ENCODE data around the gene PPP2R5C.
A peak's percentile ranks its signal among the peaks of the same experiment; 100 is the strongest.

The PPP2R5C gene

GRCh38 chr14:101755591-101756324 lies 5.8 kb upstream of the PPP2R5C start:
- DNase-seq = no peak

GRCh38 chr14:101757064-101757838 lies 4.3 kb upstream of the PPP2R5C start:
- no peak for DNase-seq

GRCh38 chr14:101757839-101758211 lies 3.7 kb upstream of the PPP2R5C start:
- no peak for DNase-seq

GRCh38 chr14:101758913-101759593 lies 2.5 kb upstream of the PPP2R5C start:
- no peak for DNase-seq

GRCh38 chr14:101760138-101761011 lies 1.1 kb upstream of the PPP2R5C start:
- peak; percentile 99 for DNase-seq

GRCh38 chr14:101761881-101762529 lies 496 bp downstream of the PPP2R5C start:
- DNase-seq = peak; percentile 40

- DNase-seq = no peak
These were observed 1.1 kb downstream of the PPP2R5C start for GRCh38 chr14:101762530-101763101.

- no peak for DNase-seq
These were observed 2.6 kb downstream of the PPP2R5C start for GRCh38 chr14:101763941-101764709.

GRCh38 chr14:101767618-101768362 lies 6.3 kb downstream of the PPP2R5C start:
- DNase-seq = no peak

GRCh38 chr14:101770183-101770582 lies 8.7 kb downstream of the PPP2R5C start:
- DNase-seq = no peak

- no peak for DNase-seq
These were observed 11.3 kb downstream of the PPP2R5C start for GRCh38 chr14:101772770-101773169.

- no peak for DNase-seq
These were observed 11.9 kb downstream of the PPP2R5C start for GRCh38 chr14:101773378-101773777.

- peak; percentile 94 for DNase-seq
These were observed 12.7 kb downstream of the PPP2R5C start for GRCh38 chr14:101774006-101774795.

GRCh38 chr14:101774814-101775213 lies 13.3 kb downstream of the PPP2R5C start:
- DNase-seq = peak; percentile 31

- DNase-seq = no peak
These were observed 14.3 kb downstream of the PPP2R5C start for GRCh38 chr14:101775826-101776225.

GRCh38 chr14:101776344-101776743 lies 14.8 kb downstream of the PPP2R5C start:
- DNase-seq = no peak

- DNase-seq = no peak
These were observed 18.9 kb downstream of the PPP2R5C start for GRCh38 chr14:101780390-101780789.

- no peak for DNase-seq
These were observed 19.4 kb downstream of the PPP2R5C start for GRCh38 chr14:101780887-101781239.

- DNase-seq = peak; percentile 30
These were observed 19.9 kb downstream of the PPP2R5C start for GRCh38 chr14:101781240-101782061.

All from NCI-H2171 (cell line).